NCI-H2107 treated with DMSO at 0.1 percent for 48 hours (cell line): Measurements from ENCODE around the gene JPT1.
"Not testable (repeated sequence)": the region's sequence is repeated elsewhere in the genome, so short reads cannot be mapped to it uniquely, and the experiment has no call there.

Experiments used
- DNase-seq: peaks from one replicate; lab custom pipeline; 2025; ENCODE audit not compliant: unreplicated experiment; lab: John Stamatoyannopoulos, UW

The JPT1 gene

GRCh38 chr17:75130632-75131277 lies 23.6 kb downstream of the JPT1 start:
- no peak for DNase-seq

GRCh38 chr17:75130059-75130631 lies 24.2 kb downstream of the JPT1 start:
- DNase-seq = no peak

- DNase-seq = no peak
Observed at GRCh38 chr17:75129576-75129975, 24.7 kb downstream of the JPT1 start.

GRCh38 chr17:75128694-75129505 lies 25.4 kb downstream of the JPT1 start:
- no peak for DNase-seq

GRCh38 chr17:75127936-75128335 lies 26.4 kb downstream of the JPT1 start:
- not testable (repeated sequence) for DNase-seq

- no peak for DNase-seq
Observed at GRCh38 chr17:75126954-75127353, 27.4 kb downstream of the JPT1 start.

- no peak for DNase-seq
Observed at GRCh38 chr17:75125984-75126383, 28.3 kb downstream of the JPT1 start.

GRCh38 chr17:75124819-75125162 lies 29.5 kb downstream of the JPT1 start:
- DNase-seq = no peak

- DNase-seq = no peak
Observed at GRCh38 chr17:75124041-75124818, 30.1 kb downstream of the JPT1 start.

GRCh38 chr17:75118307-75118706 lies 36.0 kb downstream of the JPT1 start:
- no peak for DNase-seq

- no peak for DNase-seq
Observed at GRCh38 chr17:75116737-75117136, 37.6 kb downstream of the JPT1 start.

- DNase-seq = no peak
Observed at GRCh38 chr17:75115555-75115954, 38.8 kb downstream of the JPT1 start.

GRCh38 chr17:75114552-75115314 lies 39.6 kb downstream of the JPT1 start:
- no peak for DNase-seq

- DNase-seq = peak; percentile 75
Observed at GRCh38 chr17:75113798-75114551, 40.3 kb downstream of the JPT1 start.

GRCh38 chr17:75111777-75112335 lies 42.5 kb downstream of the JPT1 start:
- no peak for DNase-seq

GRCh38 chr17:75110234-75110937 lies 43.9 kb downstream of the JPT1 start:
- DNase-seq = no peak

GRCh38 chr17:75109407-75110233 lies 44.7 kb downstream of the JPT1 start, which contains the start of gene ARMC7:
Gene ARMC7 (plus strand): TSS chr17:75109969. CDS start chr17:75110289, 320 bp downstream.
- peak; percentile 85 for DNase-seq

- no peak for DNase-seq
Observed at GRCh38 chr17:75109046-75109406, 45.3 kb downstream of the JPT1 start.
